ENCODE results near the gene SPTSSA. TPM values are rescaled to one million over a fixed set of nuclear protein-coding genes. Genes with fewer than 3 reads are reported as not detected.
"Not testable (repeated sequence)": the region's sequence is repeated elsewhere in the genome, so short reads cannot be mapped to it uniquely, and the experiment has no call there.

Gene SPTSSA
- total RNA-seq, 1 experiment from 2014 or later = 30.0 TPM

GRCh38 chr14:34398024-34398423 lies 64.0 kb downstream of the SPTSSA start:
- no peaks in the 10 kb centered on the region for H3K4me1 Mint-ChIP-seq (ENCODE audit: low read depth, unreplicated experiment)
- no peaks in the 10 kb centered on the region for H3K36me3 ChIP-seq (ENCODE audit: control insufficient read depth, insufficient read depth, low read length)
- ChIA-PET CTCF (no interaction called here), POLR2A (no interaction called here)
- no peak overlapping the region for H3K4me3 ChIP-seq (ENCODE audit: low read depth, low read length)
- no peak overlapping the region for H3K4me3 Mint-ChIP-seq (ENCODE audit: unreplicated experiment)
- no peaks in the 10 kb centered on the region for H3K27me3 ChIP-seq (replicated peaks; ENCODE audit: control insufficient read depth, insufficient read depth, low read length)
- no peak overlapping the region for H3K27ac Mint-ChIP-seq (ENCODE audit: unreplicated experiment)
- peaks cover 8% of the 10 kb centered on the region for H3K27me3 Mint-ChIP-seq (ENCODE audit: insufficient read depth, unreplicated experiment)
- no peaks in the 10 kb centered on the region for H3K9me3 Mint-ChIP-seq (ENCODE audit: unreplicated experiment)
- intact Hi-C loops (cut with micrococcal nuclease; ENCODE audit: unreplicated experiment) = no loop called here
- no peaks in the 10 kb centered on the region for H3K4me1 ChIP-seq
- DNase-seq = no peak
- H3K9me3 ChIP-seq = no peaks in the 10 kb centered on the region
- BruUV-seq (replicated peaks) = no TSS peak
- no peaks in the 10 kb centered on the region for H3K36me3 Mint-ChIP-seq (ENCODE audit: insufficient read depth, unreplicated experiment)
- no peak for TF ChIP-seq CTCF (IDR thresholded peaks at IDR 0.05; ENCODE audit: insufficient read depth in 1 of 2, low read depth in 1 of 2, low read length in 1 of 2, severe bottlenecking in 1 of 2, unreplicated experiment in 1 of 2)

GRCh38 chr14:34387974-34388516 lies 74.0 kb downstream of the SPTSSA start:
- intact Hi-C loops (cut with micrococcal nuclease; ENCODE audit: unreplicated experiment) = no loop called here
- no TSS peak for BruUV-seq (replicated peaks)
- Mint-ChIP-seq H3K27ac (ENCODE audit: unreplicated experiment) (no peak overlapping the region), H3K36me3 (ENCODE audit: insufficient read depth, unreplicated experiment) (no peaks in the 10 kb centered on the region), H3K4me1 (ENCODE audit: low read depth, unreplicated experiment) (no peaks in the 10 kb centered on the region), H3K9me3 (ENCODE audit: unreplicated experiment) (no peaks in the 10 kb centered on the region), H3K27me3 (ENCODE audit: insufficient read depth, unreplicated experiment) (peaks cover 3% of the 10 kb centered on the region), H3K4me3 (ENCODE audit: unreplicated experiment) (no peak overlapping the region)
- no peak for TF ChIP-seq CTCF (IDR thresholded peaks at IDR 0.05; ENCODE audit: insufficient read depth in 1 of 2, low read depth in 1 of 2, low read length in 1 of 2, severe bottlenecking in 1 of 2, unreplicated experiment in 1 of 2)
- Histone ChIP-seq H3K36me3 (ENCODE audit: control insufficient read depth, insufficient read depth, low read length) (no peaks in the 10 kb centered on the region), H3K27me3 (replicated peaks; ENCODE audit: control insufficient read depth, insufficient read depth, low read length) (no peaks in the 10 kb centered on the region), H3K4me1 (no peaks in the 10 kb centered on the region), H3K4me3 (ENCODE audit: low read depth, low read length) (no peak overlapping the region), H3K9me3 (0 out of 2 replicates have a peak, but pooled peaks cover 3% of the 10 kb centered on the region)
- no peak for DNase-seq
- ChIA-PET CTCF (no interaction called here), POLR2A (no interaction called here)

GRCh38 chr14:34386865-34387485 lies 75.1 kb downstream of the SPTSSA start:
- Mint-ChIP-seq H3K27me3 (ENCODE audit: insufficient read depth, unreplicated experiment) (no peaks in the 10 kb centered on the region), H3K4me1 (ENCODE audit: low read depth, unreplicated experiment) (no peaks in the 10 kb centered on the region), H3K4me3 (ENCODE audit: unreplicated experiment) (no peak overlapping the region), H3K9me3 (ENCODE audit: unreplicated experiment) (no peaks in the 10 kb centered on the region), H3K27ac (ENCODE audit: unreplicated experiment) (no peak overlapping the region), H3K36me3 (ENCODE audit: insufficient read depth, unreplicated experiment) (no peaks in the 10 kb centered on the region)
- H3K36me3 ChIP-seq (ENCODE audit: control insufficient read depth, insufficient read depth, low read length) = no peaks in the 10 kb centered on the region
- no peak overlapping the region for H3K4me3 ChIP-seq (ENCODE audit: low read depth, low read length)
- 0 out of 2 replicates have a peak, but pooled peaks cover 3% of the 10 kb centered on the region for H3K9me3 ChIP-seq
- intact Hi-C loops (cut with micrococcal nuclease; ENCODE audit: unreplicated experiment) = no loop called here
- no peak for TF ChIP-seq CTCF (IDR thresholded peaks at IDR 0.05; ENCODE audit: insufficient read depth in 1 of 2, low read depth in 1 of 2, low read length in 1 of 2, severe bottlenecking in 1 of 2, unreplicated experiment in 1 of 2)
- no peaks in the 10 kb centered on the region for H3K27me3 ChIP-seq (replicated peaks; ENCODE audit: control insufficient read depth, insufficient read depth, low read length)
- CTCF ChIA-PET = no interaction called here
- BruUV-seq (replicated peaks) = no TSS peak
- POLR2A ChIA-PET = no interaction called here
- DNase-seq = no peak
- no peaks in the 10 kb centered on the region for H3K4me1 ChIP-seq

- H3K27ac Mint-ChIP-seq (ENCODE audit: unreplicated experiment); BruUV-seq (replicated peaks); intact Hi-C loops (cut with micrococcal nuclease; ENCODE audit: unreplicated experiment): not testable (repeated sequence)
Observed at GRCh38 chr14:34385881-34386280, 76.2 kb downstream of the SPTSSA start.

More at GRCh38 chr14:34385881-34386280, 76.2 kb downstream of the SPTSSA start:
- H3K4me3 Mint-ChIP-seq (ENCODE audit: unreplicated experiment); H3K36me3 Mint-ChIP-seq (ENCODE audit: insufficient read depth, unreplicated experiment); H3K4me3 ChIP-seq (ENCODE audit: low read depth, low read length); H3K36me3 ChIP-seq (ENCODE audit: control insufficient read depth, insufficient read depth, low read length); H3K9me3 ChIP-seq; H3K27me3 Mint-ChIP-seq (ENCODE audit: insufficient read depth, unreplicated experiment); DNase-seq; H3K27me3 ChIP-seq (replicated peaks; ENCODE audit: control insufficient read depth, insufficient read depth, low read length); H3K4me1 ChIP-seq; H3K9me3 Mint-ChIP-seq (ENCODE audit: unreplicated experiment); CTCF ChIA-PET; H3K4me1 Mint-ChIP-seq (ENCODE audit: low read depth, unreplicated experiment); POLR2A ChIA-PET: not testable (repeated sequence)

Measured in Caco-2 (cell line).